DMS79 (cell line): ENCODE results near the gene DLG2.
"Not testable (repeated sequence)": the region's sequence is repeated elsewhere in the genome, so short reads cannot be mapped to it uniquely, and the experiment has no call there.

ENCODE experiments used
- DNase-seq: peaks from one replicate; lab custom pipeline; 2025; lab: John Stamatoyannopoulos, UW

The DLG2 gene

DNA sequence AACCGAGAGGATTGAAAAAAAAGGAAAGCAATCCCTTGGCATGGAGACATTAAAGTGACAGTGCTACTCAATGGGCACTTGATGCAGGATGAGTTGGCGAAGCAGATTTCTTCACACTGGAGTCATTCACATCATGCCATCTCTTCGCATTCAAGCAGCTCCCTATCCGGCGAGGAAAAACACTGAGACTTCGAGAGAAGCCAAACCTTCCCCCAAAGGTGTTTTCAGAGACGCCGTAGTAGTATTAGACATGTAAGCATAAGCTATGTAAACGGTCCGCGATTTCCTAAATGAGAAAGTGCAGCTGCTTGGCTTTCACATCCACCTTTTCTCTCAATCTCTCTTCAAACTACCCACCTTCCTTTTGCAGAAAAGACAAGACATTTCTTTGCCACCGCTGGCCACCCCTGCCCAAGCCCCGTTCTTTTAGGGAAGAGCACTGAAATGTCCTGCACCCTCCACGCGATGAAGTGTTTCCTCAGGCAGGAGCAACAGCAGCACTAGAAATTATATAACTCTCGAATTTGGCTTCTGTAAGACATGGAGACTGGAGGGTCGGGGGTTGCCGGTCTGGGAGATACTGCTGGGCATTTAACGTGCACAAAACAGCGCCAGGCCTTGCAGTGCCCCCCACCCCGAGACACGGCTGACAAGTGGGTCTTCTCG is at the start of gene DLG2:
DLG2 (minus strand) TSS at position 13 of the 666 bp plus-strand sequence.
- DNase-seq: no peak

DNA sequence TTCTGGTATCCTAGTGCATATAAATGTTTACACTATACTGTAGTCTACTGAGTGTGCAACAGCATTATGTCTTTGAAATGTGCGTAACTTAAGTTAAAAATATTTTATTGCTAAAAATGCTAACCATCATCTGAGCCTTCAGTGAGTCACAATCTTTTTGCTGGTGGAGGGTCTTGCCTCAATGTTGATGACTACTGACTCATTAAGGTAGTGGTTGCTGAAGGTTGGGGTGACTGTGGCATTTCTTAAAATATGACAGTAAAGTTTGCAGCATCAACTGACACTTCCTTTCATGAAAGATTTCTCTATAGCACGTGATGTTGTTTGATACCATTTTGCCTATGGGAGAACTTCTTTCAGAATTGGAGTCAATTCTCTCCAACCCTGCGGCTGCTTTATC is 46.2 kb upstream of the DLG2 start:
- DNase-seq: no peak

DNA sequence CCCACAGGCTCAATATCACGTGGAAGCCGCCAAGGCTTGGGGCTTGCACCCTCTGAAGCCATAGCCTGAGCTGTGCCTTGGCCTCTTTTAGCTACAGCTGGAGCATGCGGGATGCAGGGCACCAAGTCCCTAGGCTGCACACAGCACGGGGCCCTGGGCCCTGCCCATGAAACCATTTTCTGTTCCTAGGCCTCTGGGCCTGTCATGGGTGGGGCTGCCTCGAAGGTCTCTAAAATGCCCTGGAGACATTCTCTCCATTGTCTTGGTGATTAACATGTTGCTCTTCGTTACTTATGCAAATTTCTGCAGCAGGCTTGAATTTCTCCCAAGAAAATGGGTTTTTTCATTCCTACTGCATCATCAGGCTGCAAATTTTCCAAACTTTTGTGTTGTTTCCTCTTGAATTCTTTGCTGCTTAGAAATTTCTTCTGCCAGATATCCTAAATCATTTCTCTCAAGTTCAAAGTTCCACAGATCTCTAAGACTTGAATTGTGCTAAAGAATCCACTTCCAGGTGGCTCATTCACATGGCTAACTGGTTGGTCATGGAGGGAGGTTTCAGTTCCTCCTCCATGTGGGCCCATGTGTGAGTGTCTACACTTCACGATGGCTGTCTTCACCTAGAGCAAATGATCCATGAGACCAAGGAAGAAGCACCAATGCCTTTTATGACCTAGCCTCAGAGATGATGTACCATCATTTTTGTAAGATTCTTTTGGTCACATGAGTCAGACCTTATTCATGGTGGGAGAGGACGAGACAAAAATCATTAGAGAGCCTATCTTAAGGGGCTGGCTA is 45.2 kb upstream of the DLG2 start:
- DNase-seq: no peak

DNA sequence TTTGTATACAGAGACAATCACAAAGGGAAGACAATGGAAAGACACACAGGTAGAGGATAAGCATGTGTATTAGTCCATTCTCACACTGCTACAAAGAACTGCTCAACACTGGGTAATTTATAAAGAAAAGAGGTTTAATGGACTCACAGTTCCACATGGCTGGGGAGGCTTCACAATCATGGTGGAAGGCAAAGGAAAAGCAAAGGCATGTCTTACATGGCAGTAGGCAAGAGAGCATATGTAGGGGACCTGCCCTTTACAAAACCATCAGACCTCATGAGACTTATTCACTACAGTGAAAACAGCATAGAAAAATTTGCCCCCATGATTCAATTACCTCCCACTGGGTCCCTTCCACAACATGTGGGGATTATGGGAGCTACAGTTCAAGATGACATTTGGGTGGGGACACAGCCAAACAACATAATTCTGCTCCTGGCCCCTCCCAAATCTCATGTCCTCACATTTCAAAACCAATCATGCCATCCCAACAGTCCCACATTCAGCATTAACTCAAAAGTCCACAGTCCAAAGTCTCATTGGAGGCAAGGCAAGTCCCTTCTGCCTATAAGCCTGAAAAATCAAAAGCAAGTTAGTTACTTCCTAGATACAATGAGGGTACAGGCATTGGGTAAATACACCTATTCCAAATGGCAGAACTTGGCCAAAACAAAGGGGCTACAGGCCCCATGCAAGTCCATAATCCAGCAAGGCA is 44.0 kb upstream of the DLG2 start:
- DNase-seq: not testable (repeated sequence)

DNA sequence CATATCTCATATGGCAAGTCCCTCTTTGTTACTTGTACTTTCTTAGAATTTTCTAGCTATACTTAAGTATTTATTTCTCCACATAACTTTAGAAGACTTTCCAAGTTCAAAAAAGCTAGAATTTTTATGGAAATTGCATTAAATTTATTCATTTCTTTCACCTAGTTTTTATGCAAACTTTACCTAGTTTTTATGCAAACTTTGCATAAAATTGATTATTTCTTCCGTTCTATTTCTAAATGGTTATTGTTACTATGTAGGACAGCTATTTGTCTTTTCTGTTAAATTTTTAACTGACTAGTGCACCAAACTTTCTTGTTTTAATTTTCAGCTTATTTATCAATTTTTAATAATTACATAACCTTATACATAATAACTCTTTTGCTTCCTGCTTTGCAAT is 41.0 kb upstream of the DLG2 start:
- DNase-seq: no peak

DNA sequence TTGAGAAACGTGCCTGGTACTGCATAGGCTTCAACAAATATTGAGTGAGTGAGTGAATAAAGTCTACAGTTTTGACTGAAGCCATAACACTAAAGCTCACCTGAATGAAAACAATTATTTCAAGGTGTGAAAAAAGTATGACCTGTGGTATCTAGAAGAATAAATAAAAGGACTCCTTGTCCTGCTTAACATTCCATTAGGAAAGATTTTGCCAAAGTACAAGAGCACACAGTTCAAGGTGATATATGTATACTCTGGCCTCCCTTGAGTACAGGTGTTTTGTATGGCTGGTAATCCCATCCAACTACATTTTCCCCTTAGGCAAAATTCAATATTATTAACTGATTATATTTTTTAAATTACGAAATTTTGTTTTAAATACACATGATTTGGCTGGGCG is 39.5 kb upstream of the DLG2 start:
- DNase-seq: no peak

DNA sequence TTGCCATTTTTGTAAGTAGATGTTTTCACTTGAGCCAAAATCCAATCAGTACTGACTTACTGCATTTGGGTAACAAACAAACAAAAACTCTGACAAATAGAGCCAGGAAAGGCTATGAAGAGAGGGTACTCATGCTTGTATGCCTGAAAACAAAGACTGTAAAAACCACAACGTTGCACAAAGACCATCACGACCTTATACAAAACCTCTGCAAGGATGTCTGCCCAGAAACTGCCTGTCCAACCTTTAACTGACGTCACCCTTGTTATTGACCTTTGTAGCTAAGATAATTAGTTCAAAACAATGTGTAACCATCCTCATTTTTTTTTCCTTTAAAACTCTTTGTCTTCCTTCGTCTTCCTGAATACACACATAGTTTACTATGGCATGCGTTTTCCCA is 38.6 kb upstream of the DLG2 start:
- no peak for DNase-seq

DNA sequence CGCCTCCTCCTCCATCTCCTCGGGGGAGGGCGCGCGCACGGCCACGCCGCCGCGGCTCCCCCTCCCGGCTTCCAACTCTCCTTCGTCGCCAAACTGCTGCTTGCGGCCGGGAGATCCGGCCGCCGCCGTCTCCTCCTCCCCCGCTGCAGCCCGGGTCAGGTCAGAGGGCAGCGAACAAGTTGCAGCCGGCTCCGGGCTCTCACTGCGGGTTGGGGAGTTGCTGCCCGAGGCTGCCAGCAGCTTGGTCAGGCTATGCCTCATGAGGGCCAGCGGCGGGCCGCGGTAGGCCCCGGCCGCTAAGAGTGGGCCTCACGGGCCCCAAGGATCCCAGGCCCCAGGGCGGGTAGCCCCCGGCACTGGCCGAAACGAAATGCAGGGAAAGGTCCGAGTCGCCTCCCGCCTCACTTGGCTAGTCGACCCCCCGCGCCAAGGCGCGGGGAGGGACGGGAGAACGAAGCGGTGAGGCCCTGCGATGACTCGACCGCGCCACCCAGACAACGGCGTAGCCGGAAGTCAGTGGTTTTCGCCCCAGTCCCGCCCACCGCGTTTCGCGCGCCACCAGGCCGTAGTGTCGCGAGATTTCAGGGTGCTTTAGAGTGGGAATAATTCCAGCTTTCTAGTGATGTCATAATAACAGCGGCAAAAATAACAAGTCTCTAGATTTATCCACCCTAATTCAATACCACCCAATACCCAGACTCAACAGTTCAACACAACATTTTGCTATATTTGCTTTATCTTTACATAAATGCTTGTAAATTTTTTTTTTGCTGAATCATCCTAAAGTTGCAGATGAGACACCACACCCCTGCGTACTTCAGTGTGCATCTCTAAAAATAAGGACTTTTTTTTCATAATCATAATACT is 37.7 kb upstream of the DLG2 start, which contains the start of gene CREBZF:
CREBZF (minus strand) TSS at position 515 of the 867 bp plus-strand sequence; CDS start at position 261, 254 bp downstream.
- peak; percentile 89 for DNase-seq

DNA sequence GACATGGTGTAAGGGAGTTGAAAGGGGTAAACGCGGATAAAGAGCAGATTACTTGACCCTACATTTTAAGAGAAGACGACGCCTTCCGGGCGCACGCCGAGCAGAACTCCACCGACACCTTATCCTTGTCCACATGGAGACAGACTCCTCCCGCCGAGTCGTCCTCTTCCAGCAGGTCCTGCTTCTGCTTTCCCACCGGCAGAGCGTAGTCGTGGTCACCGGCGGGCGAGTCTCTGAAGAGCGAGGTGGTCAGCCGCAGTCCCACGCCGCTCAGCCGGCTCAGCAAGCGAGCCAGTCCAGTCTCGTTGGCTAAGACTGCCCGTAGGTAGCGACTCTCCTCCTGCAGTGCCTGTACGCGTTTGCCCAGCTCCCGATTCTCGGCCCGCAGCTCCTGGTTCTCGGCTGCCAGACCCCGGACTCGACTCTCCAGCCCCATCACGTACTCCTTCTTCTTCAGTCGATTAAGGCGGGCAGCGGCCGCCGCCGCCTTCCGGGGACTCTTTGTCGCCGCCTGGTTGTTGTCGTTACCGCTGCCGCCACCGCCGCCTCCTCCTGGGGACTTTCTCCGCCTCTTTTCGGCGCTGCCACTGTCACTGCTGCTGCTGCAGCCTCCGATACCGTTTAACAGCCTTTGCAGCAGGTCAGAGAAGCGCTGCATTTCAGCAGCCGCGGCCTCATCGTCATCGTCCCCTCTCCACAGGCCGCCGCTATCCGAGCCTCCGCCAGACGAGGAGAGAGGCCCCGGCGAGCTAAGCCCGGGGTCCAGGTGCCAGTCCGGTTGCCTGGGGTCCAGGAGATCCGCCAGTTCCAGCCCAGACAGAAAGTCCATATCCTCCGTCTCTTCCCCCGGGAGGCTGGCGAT is 36.8 kb upstream of the DLG2 start:
- DNase-seq: peak; percentile 57

DNA sequence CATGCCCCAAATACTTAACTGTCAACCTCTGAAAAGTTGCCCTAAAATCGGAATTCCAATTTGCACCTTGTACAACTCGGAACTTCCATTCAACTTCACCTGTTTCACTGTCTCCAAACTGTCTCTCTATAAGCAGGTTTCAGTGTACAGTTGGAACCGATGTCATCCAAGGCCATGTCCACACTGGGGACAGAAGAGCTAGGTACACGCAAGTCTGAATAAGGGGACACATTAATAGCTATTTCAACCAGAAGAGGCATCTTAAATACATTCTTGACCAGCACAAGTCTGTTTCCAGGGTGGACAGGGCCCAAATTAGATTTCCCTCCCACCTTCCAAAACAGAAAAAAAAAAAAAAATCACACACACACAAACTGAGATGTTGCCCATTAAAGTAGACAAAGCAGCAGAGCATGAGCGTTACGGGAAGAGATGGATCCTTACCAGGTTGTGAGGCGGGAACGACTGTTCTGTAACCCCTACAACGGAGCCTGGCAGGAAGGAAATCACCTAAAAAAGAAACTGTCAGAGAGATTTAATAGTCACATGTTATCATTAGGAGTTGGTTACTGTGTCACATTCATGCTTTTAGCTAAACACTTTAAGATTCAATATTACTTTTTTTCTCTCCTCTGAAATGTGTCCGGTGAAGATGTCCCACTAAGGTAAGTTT is 36.1 kb upstream of the DLG2 start:
- DNase-seq: peak; percentile 5

DNA sequence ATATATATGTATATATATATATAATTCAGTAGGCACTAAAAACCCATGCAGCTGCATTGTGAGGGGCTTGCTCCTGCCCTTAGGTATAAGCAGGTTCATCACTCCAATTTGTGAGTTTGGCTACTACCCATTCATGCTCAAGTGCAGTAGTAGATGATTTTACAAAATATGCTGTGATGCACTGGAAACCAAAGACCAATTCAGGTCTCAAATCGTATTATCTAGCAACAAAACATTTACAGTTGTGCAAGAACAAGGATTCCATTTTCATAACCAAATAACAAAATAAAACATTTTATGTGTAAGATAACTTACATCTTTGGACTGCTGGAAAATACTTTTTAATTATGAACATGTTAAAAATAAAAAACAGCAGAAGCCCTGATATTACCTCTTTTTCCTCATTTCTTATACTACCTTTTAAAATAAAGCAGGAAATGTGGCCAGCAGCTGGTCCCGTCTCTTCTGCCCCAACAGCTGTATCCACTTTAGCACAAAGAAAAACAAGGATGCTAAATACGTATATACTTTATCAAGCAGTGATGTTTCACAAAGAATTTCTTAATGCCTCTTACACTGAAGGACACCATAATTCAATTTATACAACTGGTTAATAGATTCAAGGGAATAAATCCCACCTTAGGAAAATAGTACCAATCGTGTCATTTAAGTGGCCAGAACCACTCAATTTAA is 35.0 kb upstream of the DLG2 start:
- DNase-seq: no peak

DNA sequence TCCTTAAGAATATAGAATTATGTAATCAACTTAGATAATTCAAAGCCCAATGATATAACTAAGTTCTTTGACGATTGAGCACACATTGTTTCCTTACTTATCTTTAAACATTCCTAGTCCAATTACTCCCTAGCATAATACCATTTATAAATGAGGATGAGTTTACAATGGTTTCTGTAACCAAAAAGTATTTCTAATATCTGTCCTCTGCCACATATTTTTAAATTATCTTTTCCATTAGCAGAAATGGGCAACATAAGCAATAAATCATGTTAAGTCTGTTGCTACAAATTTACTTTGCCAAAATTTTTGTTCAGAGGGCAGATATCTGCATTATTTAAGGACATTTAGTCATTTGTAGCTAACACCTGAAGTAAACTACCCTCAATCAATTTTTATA is 31.0 kb upstream of the DLG2 start:
- no peak for DNase-seq

DNA sequence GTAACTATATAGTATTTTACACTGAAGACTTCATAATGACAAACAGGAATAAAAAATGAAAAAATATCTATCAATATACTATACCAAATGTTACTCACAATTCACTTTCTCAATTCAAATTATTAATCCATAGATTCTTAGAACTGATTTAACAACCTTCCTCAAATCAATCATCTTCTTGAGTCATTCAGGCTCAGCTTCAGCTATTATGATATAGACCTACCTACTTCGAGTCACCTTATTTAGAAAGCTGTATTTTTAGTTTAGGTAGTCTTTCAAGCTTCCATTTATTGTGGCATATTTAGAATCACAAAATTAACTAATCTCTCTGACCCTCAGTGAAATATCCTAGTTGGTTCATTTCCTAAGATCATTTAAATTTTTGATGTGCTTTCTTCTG is 29.6 kb upstream of the DLG2 start:
- no peak for DNase-seq

DNA sequence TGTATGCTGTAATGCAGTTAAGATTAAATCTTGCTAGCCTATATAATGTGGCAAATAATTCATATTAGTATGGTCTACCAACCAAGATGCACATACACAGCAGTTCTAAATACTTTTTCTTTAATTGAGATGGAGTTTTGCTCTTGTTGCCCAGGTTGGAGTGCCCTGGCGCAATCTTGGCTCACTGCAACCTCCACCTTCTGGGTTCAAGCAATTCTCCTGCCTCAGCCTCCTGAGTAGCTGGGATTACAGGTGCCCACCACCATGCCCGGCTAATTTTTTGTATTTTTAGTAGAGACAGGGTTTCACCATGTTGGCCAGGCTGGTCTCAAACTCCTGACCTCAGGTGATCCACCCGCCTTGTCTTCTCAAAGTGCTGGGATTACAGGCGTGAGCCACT is 27.2 kb upstream of the DLG2 start:
- DNase-seq: not testable (repeated sequence)

DNA sequence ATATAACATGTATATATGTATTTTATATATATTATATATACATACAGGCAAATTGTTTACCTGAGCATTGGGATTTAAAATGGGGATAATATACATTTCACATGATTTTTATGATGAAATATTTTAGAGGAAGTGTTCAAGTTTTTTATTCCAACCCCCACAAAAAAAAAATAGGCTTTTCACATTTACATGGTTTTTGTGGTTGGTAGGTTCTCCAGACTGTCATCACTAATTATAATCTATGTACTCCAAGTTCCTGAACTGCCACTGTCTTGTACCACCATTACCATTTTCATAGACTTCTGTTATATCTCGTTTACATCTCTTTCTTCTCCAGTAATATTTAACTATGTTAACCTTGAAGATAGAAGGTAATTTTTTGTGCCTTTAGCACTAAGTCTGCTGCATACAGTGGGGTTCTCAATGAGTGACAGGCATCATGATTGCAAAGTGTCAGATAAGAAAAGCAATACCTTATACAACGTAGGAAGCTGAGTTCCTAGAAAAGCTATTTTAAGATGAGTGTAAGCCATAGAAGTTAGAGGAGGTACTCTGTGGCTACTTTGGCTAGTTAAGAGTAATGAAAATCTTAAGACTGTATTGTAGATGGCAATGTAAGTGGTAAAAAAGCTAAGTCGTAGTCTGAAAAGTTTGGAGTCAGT is 25.8 kb upstream of the DLG2 start:
- no peak for DNase-seq

DNA sequence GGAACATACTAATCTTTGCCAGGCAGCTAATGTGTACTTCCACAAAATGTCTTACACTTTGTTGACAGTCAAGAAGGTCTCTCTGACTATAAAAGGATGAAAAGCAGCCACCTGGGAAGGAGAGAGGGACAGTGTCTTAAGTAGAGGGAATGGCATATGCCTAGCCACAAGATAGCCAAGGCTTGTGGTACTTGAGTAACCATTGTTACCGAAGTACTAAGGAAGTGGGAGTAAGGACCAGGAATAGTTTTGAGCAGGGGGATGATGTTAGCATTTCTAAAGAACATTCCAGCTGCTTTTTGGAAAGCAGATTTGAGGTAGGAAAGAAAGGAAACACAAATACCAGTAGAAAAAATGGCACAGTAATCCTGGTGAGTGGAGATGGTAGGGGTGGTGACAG is 24.0 kb upstream of the DLG2 start:
- no peak for DNase-seq

DNA sequence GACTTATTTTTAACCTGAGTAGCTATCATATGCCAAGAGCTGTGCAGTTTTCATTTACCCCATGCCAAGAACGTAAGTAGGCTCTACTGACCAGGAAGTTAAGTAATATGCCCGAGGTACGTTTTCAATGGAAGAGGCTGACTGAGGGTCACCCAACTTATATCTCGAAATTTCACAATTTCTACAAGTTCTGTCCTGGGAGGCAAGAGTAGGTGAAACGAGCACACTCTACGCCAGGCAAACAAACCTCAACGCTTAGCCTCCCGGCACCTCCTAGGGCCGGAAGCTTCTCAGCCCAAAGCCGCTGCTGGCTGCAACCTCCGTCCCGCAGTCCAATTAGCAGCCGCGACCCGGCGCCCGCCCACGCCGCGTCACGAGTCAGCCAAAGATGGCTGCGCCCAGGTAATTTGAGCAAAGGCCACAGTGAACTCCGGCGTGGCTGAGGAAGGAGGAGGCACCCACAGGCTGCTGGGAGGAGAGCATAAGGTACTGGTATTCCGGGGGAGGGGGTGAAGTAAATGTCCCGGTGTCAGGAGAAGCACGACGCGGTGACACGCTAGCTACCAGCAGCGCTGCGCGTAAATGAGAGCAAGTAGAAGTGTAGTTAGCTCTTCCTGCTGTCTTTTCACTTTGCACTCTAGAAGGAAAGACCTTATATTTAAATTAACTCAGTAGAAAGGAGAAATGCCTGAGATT is 20.6 kb upstream of the DLG2 start, which contains the start of gene TMEM126A:
TMEM126A (plus strand) TSS at position 364 of the 696 bp plus-strand sequence. CDS start 2,289 bp downstream, outside the sequence.
- peak; percentile 85 for DNase-seq

DNA sequence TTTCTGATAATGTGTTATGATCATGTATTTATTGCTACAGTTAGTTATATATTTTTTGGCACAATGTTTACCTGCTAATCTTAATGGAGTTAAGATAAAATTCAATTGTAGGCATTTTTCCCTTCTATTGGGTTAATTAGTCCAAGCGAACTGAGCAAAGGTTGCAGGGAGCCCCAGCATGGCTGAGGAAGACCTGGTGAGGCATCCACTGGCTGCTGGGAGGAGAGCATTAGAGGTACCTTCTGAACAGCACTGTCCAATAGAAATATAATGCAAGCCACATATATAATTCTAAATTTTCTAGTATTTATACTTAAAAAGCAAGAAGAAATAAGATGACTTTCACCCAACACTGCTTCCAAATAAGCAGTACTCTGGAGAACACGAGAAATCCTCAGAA is 19.9 kb upstream of the DLG2 start:
- no peak for DNase-seq
